CD14-positive monocyte (primary cell): ENCODE results near the gene HAUS7. TPM values are rescaled to one million over a fixed set of nuclear protein-coding genes. Genes with fewer than 3 reads are reported as not detected.

Experiments
- DNase-seq, 3 donors: peaks; one replicate each; pipeline ENCODE4 v3.0.0-alpha.2; 2011 to 2022
- H2AFZ ChIP-seq: 2 replicates; pipeline ENCODE4 v1.6.0; 2012; ENCODE audit warnings: mild to moderate bottlenecking, low read depth, low read length, inconsistent platforms; ENCODE audit not compliant: insufficient read depth, poor library complexity, severe bottlenecking
- H3K27ac ChIP-seq, 2 donors: 1 replicate in 1 of 2; 2 replicates in 1 of 2; pipeline ENCODE4 v1.5.1; 2012 to 2013; ENCODE audit warnings: low read length in 2 of 2, control low read depth in 1 of 2, inconsistent platforms in 1 of 2, low read depth in 1 of 2, mild to moderate bottlenecking in 1 of 2
- H3K27me3 ChIP-seq, 2 donors: one replicate each; pipeline versions ENCODE4 v1.6.0 to v1.6.1; 2011 to 2013; ENCODE audit warnings: low read length in 2 of 2; ENCODE audit not compliant: control insufficient read depth in 2 of 2, insufficient read depth in 2 of 2
- H3K36me3 ChIP-seq, 2 donors: replicated peaks in 1 of 2; 1 replicate in 1 of 2; 2 replicates in 1 of 2; pipeline versions ENCODE4 v1.5.1 to v1.6.1; 2012 to 2013; ENCODE audit warnings: low read length in 2 of 2, control low read depth in 1 of 2, inconsistent platforms in 1 of 2, mild to moderate bottlenecking in 1 of 2; ENCODE audit not compliant: insufficient read depth in 2 of 2, control insufficient read depth in 1 of 2
- H3K4me1 ChIP-seq, 2 donors: 1 replicate in 1 of 2; 2 replicates in 1 of 2; pipeline versions ENCODE4 v1.5.1 to v1.6.1; 2012 to 2013; ENCODE audit warnings: low read length in 2 of 2, control low read depth in 1 of 2, inconsistent platforms in 1 of 2, mild to moderate bottlenecking in 1 of 2, moderate library complexity in 1 of 2; ENCODE audit not compliant: insufficient read depth in 2 of 2, control insufficient read depth in 1 of 2
- H3K4me2 ChIP-seq: replicated peaks from 2 replicates; pipeline ENCODE3; 2012; ENCODE audit warnings: low read length, moderate library complexity, mild to moderate bottlenecking; ENCODE audit not compliant: poor library complexity, severe bottlenecking; ENCODE audit errors: extremely low read depth
- H3K4me3 ChIP-seq, 3 experiments: fragments of 200-600 bp in 1 of 3; sonication (generic) in 1 of 3; replicated peaks in 1 of 3; 1 replicate in 2 of 3; 2 replicates in 1 of 3; pipeline ENCODE4 v1.5.1; 2011 to 2013; ENCODE audit warnings: low read length in 3 of 3, mild to moderate bottlenecking in 3 of 3, control low read depth in 2 of 3, low read depth in 2 of 3, inconsistent platforms in 1 of 3, moderate library complexity in 1 of 3
- H3K79me2 ChIP-seq: 2 replicates; pipeline ENCODE4 v1.6.0; 2012; ENCODE audit warnings: mild to moderate bottlenecking, control low read depth, inconsistent platforms, low read length, moderate library complexity; ENCODE audit not compliant: insufficient read depth
- H3K9ac ChIP-seq: 2 replicates; pipeline ENCODE4 v1.6.0; 2017; ENCODE audit warnings: low read length, mild to moderate bottlenecking; ENCODE audit not compliant: insufficient read depth, poor library complexity, severe bottlenecking
- H3K9me3 ChIP-seq, 2 donors: replicated peaks in 1 of 2; 1 replicate in 1 of 2; 2 replicates in 1 of 2; pipeline versions ENCODE4 v1.5.1 to v1.6.1; 2012 to 2013; ENCODE audit warnings: low read length in 2 of 2, control low read depth in 1 of 2; ENCODE audit not compliant: control insufficient read depth in 1 of 2, insufficient read depth in 1 of 2
- H4K20me1 ChIP-seq: 2 replicates; pipeline ENCODE4 v1.6.0; 2012; ENCODE audit warnings: mild to moderate bottlenecking, low read length, control low read depth, moderate library complexity; ENCODE audit not compliant: insufficient read depth
- H3K27ac Mint-ChIP-seq, 7 donors: one replicate each; pipeline ENCODE4 v1.8.0; 2020; ENCODE audit warnings: mild to moderate bottlenecking in 7 of 7, mixed read lengths in 7 of 7, moderate library complexity in 6 of 7, inconsistent platforms in 2 of 7
- H3K27me3 Mint-ChIP-seq, 3 donors: one replicate each; pipeline ENCODE4 v1.8.0; 2021 to 2022; ENCODE audit warnings: low read depth in 3 of 3, mild to moderate bottlenecking in 3 of 3, mixed read lengths in 3 of 3, moderate library complexity in 3 of 3, inconsistent platforms in 1 of 3
- H3K36me3 Mint-ChIP-seq, 2 donors: one replicate each; pipeline ENCODE4 v1.8.0; 2020; ENCODE audit warnings: mixed read lengths in 2 of 2, inconsistent platforms in 1 of 2, mild to moderate bottlenecking in 1 of 2
- H3K4me1 Mint-ChIP-seq: one replicate; pipeline ENCODE4 v1.8.0; 2020; ENCODE audit warnings: mild to moderate bottlenecking, mixed read lengths
- H3K4me3 Mint-ChIP-seq, 2 donors: one replicate each; pipeline ENCODE4 v1.8.0; 2020; ENCODE audit warnings: mild to moderate bottlenecking in 2 of 2, mixed read lengths in 2 of 2, moderate library complexity in 1 of 2
- H3K9me3 Mint-ChIP-seq, 7 donors: one replicate each; pipeline ENCODE4 v1.8.0; 2020 to 2022; ENCODE audit warnings: mixed read lengths in 7 of 7, mild to moderate bottlenecking in 6 of 7, moderate library complexity in 6 of 7, inconsistent platforms in 2 of 7
- CTCF ChIP-seq: fragments of 200-600 bp; IDR thresholded peaks from one replicate; pipeline ENCODE4 v1.8.0; 2022; ENCODE audit warnings: antibody characterized with exemption, mild to moderate bottlenecking
- WGBS: methylation state at CpG from one replicate; pipeline ENCODE4 v1.1.5; 2013; ENCODE audit warnings: missing lambda C conversion rate; ENCODE audit not compliant: insufficient coverage; 5-methylcytosine and 5-hydroxymethylcytosine counted together
- intact Hi-C, 2 donors: fragments of 100-400 bp; cut with micrococcal nuclease; formaldehyde crosslinking; loops; one replicate each; pipeline versions ENCODE4 v1.15.0 to v1.15.1; 2023
- polyA plus RNA-seq, 3 donors: library from polyadenylated mRNA; depleted of rRNA in 1 of 3; unstranded in 2 of 3; stranded (reverse) in 1 of 3; fragments of 300-500 nt in 2 of 3; fragments of >200 nt in 1 of 3; fragmentation: Illumina TruSeq in 2 of 3; gene quantifications; 1 replicate in 2 of 3; 2 replicates in 1 of 3; pipeline ENCODE4 v1.2.3, GENCODE V29; 2012 to 2021

HAUS7 gene
- polyA plus RNA-seq, 3 donors, result 23.8 to 37.5 (median 26.7) TPM

DNA sequence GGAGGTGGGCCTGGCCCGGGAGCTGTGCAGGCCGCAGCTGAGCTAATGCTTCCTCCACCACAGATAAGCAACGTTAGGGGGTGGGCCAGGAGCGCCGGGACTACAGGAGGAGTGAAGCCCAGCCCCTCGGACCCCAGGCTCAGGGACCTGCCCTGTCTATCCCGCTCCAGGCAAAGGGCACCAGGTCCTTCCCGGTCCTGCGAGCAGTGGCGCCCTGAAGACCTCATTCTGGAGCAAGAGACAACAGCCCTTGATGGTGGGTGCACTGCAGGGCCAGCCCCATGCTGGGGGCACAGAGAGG lies 23.8 kb downstream of the HAUS7 start:
- no peak overlapping the region for H3K9ac ChIP-seq
- Mint-ChIP-seq H3K9me3 (no peaks in the 10 kb centered on the region), H3K27ac (peak overlapping the region in 1 of 7 donors; percentile 72), H3K36me3 (peaks cover 13 to 20% of the 10 kb centered on the region in 2 donors), H3K27me3 (peaks cover 0 to 9% (median 3%) of the 10 kb centered on the region in 3 donors), H3K4me3 (no peak overlapping the region), H3K4me1 (no peaks in the 10 kb centered on the region)
- DNase-seq, result no peak
- H3K4me3 ChIP-seq, result no peak overlapping the region
- H3K4me1 ChIP-seq, result no peaks in the 10 kb centered on the region
- H3K4me2 ChIP-seq, result no peak overlapping the region
- H2AFZ ChIP-seq, result no peak overlapping the region
- peaks cover 19 to 24% of the 10 kb centered on the region in 2 donors for H3K36me3 ChIP-seq
- intact Hi-C loops, result no loop called here
- no peaks in the 10 kb centered on the region for H4K20me1 ChIP-seq
- no peak overlapping the region for H3K27ac ChIP-seq
- TF ChIP-seq CTCF, result no peak
- WGBS, result 68% methylated on average over 6 of the region's 10 CpGs
- no peaks in the 10 kb centered on the region for H3K9me3 ChIP-seq
- no peaks in the 10 kb centered on the region for H3K27me3 ChIP-seq
- no peaks in the 10 kb centered on the region for H3K79me2 ChIP-seq

DNA sequence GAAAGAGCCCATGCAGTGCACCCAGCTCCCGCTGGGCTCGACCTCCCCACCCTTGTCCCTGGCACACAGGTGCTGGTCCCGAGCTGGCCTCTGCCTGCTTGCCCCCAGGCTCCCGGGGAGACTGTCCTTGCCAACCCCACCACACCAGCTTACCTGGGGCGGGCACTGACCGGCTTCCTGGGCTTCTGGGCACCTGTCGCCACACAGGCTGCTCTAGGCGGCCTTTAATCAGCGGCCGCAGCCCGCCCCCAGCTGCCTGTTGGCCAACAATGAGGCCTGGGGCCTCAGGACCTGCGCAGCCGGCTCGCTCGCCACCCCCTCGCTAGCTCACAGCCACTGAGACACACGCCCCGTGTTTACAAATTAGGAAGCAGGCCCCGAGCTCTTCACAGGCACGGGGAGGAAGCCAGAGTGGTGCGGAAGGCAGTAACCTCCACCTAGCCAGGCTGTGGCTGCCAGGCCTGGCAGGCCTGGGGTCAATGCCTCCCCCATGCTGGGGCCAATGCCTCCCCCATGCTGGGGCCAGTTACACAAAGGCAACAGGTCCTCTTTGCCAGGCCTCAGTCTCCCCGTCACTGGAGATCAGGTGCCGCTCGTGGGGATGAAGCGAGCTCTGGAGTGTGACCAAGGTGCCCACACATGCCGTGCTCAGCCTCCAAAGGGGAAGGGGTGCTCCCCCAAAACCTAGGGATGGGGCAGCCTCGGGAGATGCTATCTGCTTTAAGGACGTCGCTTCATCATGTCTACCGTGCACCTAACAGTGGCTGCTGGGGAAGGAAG lies 24.3 kb downstream of the HAUS7 start, which contains the start of gene TREX2:
Gene TREX2, minus strand, starts transcription at position 201 of the 780 bp plus-strand sequence. CDS start 626 bp downstream, outside the sequence.
- H4K20me1 ChIP-seq, result no peaks in the 10 kb centered on the region
- Mint-ChIP-seq H3K4me1 (no peaks in the 10 kb centered on the region), H3K4me3 (no peak within 1 kb of the TSS), H3K9me3 (no peaks in the 10 kb centered on the region), H3K27ac (peak within 1 kb of the TSS in 2 of 7 donors; percentile 68 to 72), H3K27me3 (peaks cover 0 to 7% (median 3%) of the 10 kb centered on the region in 3 donors), H3K36me3 (peaks cover 8 to 14% of the 10 kb centered on the region in 2 donors)
- no peak for TF ChIP-seq CTCF
- DNase-seq, result no peak
- H3K79me2 ChIP-seq, result no peaks in the 10 kb centered on the region
- intact Hi-C loops, result no loop called here
- no peak within 1 kb of the TSS for H3K9ac ChIP-seq
- H3K36me3 ChIP-seq, result peaks cover 15 to 19% of the 10 kb centered on the region in 2 donors
- H3K4me2 ChIP-seq, result no peak within 1 kb of the TSS
- H3K9me3 ChIP-seq, result no peaks in the 10 kb centered on the region
- H3K4me3 ChIP-seq, result no peak within 1 kb of the TSS
- no peak within 1 kb of the TSS for H2AFZ ChIP-seq
- no peaks in the 10 kb centered on the region for H3K4me1 ChIP-seq
- 54% methylated on average over 10 of the region's 30 CpGs for WGBS
- H3K27ac ChIP-seq, result no peak within 1 kb of the TSS
- H3K27me3 ChIP-seq, result no peaks in the 10 kb centered on the region
